ENCODE data around the gene MYO1B. TPM values are rescaled to one million over a fixed set of nuclear protein-coding genes. Genes with fewer than 3 reads are reported as not detected.

The MYO1B gene
- total RNA-seq, 1 donor = 177 TPM

GRCh38 chr2:191231995-191232394 is 13.2 kb upstream of the MYO1B start:
- TF ChIP-seq, protein P1, sequence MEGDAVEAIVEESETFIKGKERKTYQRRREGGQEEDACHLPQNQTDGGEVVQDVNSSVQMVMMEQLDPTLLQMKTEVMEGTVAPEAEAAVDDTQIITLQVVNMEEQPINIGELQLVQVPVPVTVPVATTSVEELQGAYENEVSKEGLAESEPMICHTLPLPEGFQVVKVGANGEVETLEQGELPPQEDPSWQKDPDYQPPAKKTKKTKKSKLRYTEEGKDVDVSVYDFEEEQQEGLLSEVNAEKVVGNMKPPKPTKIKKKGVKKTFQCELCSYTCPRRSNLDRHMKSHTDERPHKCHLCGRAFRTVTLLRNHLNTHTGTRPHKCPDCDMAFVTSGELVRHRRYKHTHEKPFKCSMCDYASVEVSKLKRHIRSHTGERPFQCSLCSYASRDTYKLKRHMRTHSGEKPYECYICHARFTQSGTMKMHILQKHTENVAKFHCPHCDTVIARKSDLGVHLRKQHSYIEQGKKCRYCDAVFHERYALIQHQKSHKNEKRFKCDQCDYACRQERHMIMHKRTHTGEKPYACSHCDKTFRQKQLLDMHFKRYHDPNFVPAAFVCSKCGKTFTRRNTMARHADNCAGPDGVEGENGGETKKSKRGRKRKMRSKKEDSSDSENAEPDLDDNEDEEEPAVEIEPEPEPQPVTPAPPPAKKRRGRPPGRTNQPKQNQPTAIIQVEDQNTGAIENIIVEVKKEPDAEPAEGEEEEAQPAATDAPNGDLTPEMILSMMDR (IDR thresholded peaks at IDR 0.05; ENCODE audit: insufficient read depth, low read depth, low read length) = peak; percentile 59
- H3K4me3 ChIP-seq (ENCODE audit: low read depth, low read length) = no peak overlapping the region
- peak; percentile 74 for DNase-seq (ENCODE audit: low read depth)

DNA sequence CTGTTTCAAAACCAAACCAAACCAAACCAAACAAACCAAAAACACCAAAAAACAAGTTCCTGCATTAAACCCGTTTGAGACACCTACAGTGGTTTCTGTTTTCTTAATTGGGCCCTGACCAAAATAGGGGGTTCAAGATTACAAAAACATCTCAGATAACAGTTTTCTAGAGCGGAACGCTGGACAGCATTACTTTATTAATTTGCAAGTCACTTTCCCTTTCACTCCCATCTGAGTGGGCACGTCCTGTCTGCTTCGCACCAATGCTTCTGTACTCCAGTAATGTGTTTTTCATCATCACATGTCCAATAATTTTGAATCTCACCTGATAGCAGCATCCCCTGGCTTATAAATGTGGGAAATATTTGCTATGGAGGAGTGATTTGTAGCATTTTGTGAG is 11.7 kb upstream of the MYO1B start:
- no peak for DNase-seq (ENCODE audit: low read depth)
- H3K4me3 ChIP-seq (ENCODE audit: low read depth, low read length) = no peak overlapping the region
- TF ChIP-seq, protein P1 (IDR thresholded peaks at IDR 0.05; ENCODE audit: insufficient read depth, low read depth, low read length) = no peak

DNA sequence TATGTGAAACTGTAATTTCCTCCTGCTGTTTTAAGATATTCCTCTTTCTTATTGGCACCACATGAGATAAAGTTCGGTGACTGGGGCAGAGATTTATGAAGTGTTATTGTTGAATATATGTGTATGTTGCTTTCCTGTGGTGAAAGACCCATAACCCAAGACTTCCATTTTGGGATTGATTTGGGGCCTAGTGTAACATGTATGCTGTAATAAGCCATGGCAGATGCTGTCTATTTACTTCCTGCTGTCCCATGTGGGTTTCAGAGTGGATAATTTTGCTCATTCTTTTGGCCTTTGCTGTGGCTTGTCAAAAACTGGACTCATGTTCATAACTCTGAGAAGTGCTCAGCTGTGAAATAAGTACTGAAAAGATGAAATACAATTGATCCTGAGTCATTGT is 10.8 kb upstream of the MYO1B start:
- DNase-seq (ENCODE audit: low read depth) = no peak
- TF ChIP-seq, protein P1 (IDR thresholded peaks at IDR 0.05; ENCODE audit: insufficient read depth, low read depth, low read length) = no peak
- H3K4me3 ChIP-seq (ENCODE audit: low read depth, low read length) = no peak overlapping the region

DNA sequence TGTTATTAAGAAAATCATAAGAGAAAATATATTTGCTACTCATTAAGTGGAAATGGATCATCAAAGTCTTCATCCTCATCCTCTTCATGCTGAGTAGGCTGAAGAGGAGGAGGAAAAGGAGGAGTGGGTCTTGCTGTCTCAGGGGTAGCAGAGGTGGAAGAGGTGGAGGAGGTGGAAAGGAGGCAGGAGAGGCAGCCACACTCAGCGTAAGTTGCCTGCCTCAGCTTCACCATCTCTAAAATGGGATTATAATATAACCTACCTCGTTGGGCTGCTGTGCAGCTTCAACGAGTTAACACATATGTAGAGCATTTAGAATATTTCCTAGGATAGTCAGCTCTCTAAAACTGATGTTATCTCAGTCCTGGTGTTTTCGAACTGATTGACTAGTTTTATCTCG is 4.3 kb upstream of the MYO1B start:
- no peak for DNase-seq (ENCODE audit: low read depth)
- TF ChIP-seq, protein P1 (IDR thresholded peaks at IDR 0.05; ENCODE audit: insufficient read depth, low read depth, low read length) = no peak
- no peak overlapping the region for H3K4me3 ChIP-seq (ENCODE audit: low read depth, low read length)

DNA sequence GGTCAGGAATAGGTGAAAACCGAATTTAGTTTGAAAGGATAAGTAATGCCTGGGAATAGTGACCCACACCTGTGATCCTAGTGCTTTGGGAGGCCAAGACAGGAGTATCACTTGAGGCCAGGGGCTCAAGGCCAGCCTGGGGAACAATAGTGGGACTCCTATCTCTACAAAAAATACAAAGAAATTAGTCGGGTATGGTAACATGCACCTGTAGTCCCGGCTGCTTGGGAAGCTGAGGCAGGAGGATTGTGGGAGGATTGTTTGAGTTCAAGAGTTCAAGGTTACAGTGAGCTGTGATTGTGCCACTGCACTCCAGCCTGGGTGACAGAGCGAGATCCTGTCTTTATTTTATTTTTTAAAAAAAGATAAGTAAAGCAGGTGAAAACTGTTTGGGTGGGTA is 3.8 kb upstream of the MYO1B start:
- H3K4me3 ChIP-seq (ENCODE audit: low read depth, low read length) = no peak overlapping the region
- TF ChIP-seq, protein P1 (IDR thresholded peaks at IDR 0.05; ENCODE audit: insufficient read depth, low read depth, low read length) = no peak
- no peak for DNase-seq (ENCODE audit: low read depth)

- TF ChIP-seq, protein P1 (IDR thresholded peaks at IDR 0.05; ENCODE audit: insufficient read depth, low read depth, low read length) = no peak
- no peak overlapping the region for H3K4me3 ChIP-seq (ENCODE audit: low read depth, low read length)
- DNase-seq (ENCODE audit: low read depth) = no peak
These were observed 2.0 kb upstream of the MYO1B start for GRCh38 chr2:191243154-191243553.

DNA sequence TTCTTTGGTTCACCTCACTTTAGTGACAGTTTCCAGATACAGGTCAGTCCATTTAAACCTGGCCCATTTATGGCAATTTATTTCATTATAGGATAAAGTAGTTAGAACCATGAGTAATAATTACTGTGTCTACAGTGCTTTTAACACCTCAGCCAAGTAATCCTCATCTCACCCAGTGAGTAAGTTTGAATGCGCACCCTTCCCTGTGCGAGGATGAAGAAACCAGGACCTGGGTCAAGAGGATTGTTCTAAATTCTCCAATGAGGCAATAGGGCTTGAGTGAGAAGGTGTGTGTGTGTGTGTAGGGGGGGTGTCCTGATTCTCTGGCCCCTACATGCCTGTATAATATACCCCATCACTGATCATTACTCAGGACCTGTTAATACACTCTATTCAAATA is 854 bp upstream of the MYO1B start:
- no peak overlapping the region for H3K4me3 ChIP-seq (ENCODE audit: low read depth, low read length)
- no peak for DNase-seq (ENCODE audit: low read depth)
- TF ChIP-seq, protein P1 (IDR thresholded peaks at IDR 0.05; ENCODE audit: insufficient read depth, low read depth, low read length) = no peak
